Measurements from ENCODE around the gene MEX3D.

MEX3D gene

GRCh38 chr19:1558552-1558951, 9.6 kb downstream of the MEX3D start:
- H3K36me3 ChIP-seq (ENCODE audit: insufficient read depth, low read length), result no peaks in the 10 kb centered on the region

GRCh38 chr19:1556390-1557070, 11.6 kb downstream of the MEX3D start:
- TF ChIP-seq EZH2phosphoT487 (IDR thresholded peaks at IDR 0.05; ENCODE audit: borderline replicate concordance) (no peak), CTCF (conservative IDR thresholded peaks at IDR 0.05; ENCODE audit: low read length) (no peak)
- Histone ChIP-seq H2AFZ (ENCODE audit: low read length) (no peak overlapping the region), H3K4me1 (ENCODE audit: insufficient read depth, low read length, poor library complexity, severe bottlenecking) (no peaks in the 10 kb centered on the region), H3K9ac (ENCODE audit: low read depth, low read length, poor library complexity, severe bottlenecking) (no peak overlapping the region), H3F3A (ENCODE audit: low read depth) (no peaks in the 10 kb centered on the region), H3K9me2 (replicated peaks; ENCODE audit: low read depth, low read length) (no peaks in the 10 kb centered on the region), H4K20me1 (ENCODE audit: insufficient read depth, low read length, poor library complexity, severe bottlenecking) (peaks cover 5% of the 10 kb centered on the region), H3K79me2 (ENCODE audit: insufficient read depth, low read length) (peaks cover 4% of the 10 kb centered on the region; the same call in 1 of the 2 replicates), H3K4me2 (ENCODE audit: low read depth, low read length, poor library complexity, severe bottlenecking) (no peak overlapping the region), H3K27me3 (ENCODE audit: insufficient read depth, low read length, poor library complexity, severe bottlenecking) (no peaks in the 10 kb centered on the region), H3K36me3 (ENCODE audit: insufficient read depth, low read length) (no peaks in the 10 kb centered on the region), H3K4me3 (ENCODE audit: low read length, poor library complexity, severe bottlenecking) (no peak overlapping the region), H3K9me3 (ENCODE audit: insufficient read depth, low read depth, low read length) (no peaks in the 10 kb centered on the region)

More at GRCh38 chr19:1558552-1558951, 9.6 kb downstream of the MEX3D start:
- Histone ChIP-seq H2AFZ (ENCODE audit: low read length) (no peak overlapping the region), H3K9ac (ENCODE audit: low read depth, low read length, poor library complexity, severe bottlenecking) (no peak overlapping the region), H3K9me3 (ENCODE audit: insufficient read depth, low read depth, low read length) (no peaks in the 10 kb centered on the region), H3K4me3 (ENCODE audit: low read length, poor library complexity, severe bottlenecking) (no peak overlapping the region), H3K79me2 (ENCODE audit: insufficient read depth, low read length) (peaks cover 8% of the 10 kb centered on the region; the same call in 1 of the 2 replicates), H3K27me3 (ENCODE audit: insufficient read depth, low read length, poor library complexity, severe bottlenecking) (no peaks in the 10 kb centered on the region), H3K4me2 (ENCODE audit: low read depth, low read length, poor library complexity, severe bottlenecking) (no peak overlapping the region), H3K4me1 (ENCODE audit: insufficient read depth, low read length, poor library complexity, severe bottlenecking) (no peaks in the 10 kb centered on the region), H4K20me1 (ENCODE audit: insufficient read depth, low read length, poor library complexity, severe bottlenecking) (peaks cover 5% of the 10 kb centered on the region), H3K9me2 (replicated peaks; ENCODE audit: low read depth, low read length) (no peaks in the 10 kb centered on the region), H3F3A (ENCODE audit: low read depth) (no peaks in the 10 kb centered on the region)
- TF ChIP-seq CTCF (conservative IDR thresholded peaks at IDR 0.05; ENCODE audit: low read length) (no peak), EZH2phosphoT487 (IDR thresholded peaks at IDR 0.05; ENCODE audit: borderline replicate concordance) (no peak)

- no peak for TF ChIP-seq CTCF (conservative IDR thresholded peaks at IDR 0.05; ENCODE audit: low read length)
- no peak for TF ChIP-seq EZH2phosphoT487 (IDR thresholded peaks at IDR 0.05; ENCODE audit: borderline replicate concordance)
- Histone ChIP-seq H3K4me1 (ENCODE audit: insufficient read depth, low read length, poor library complexity, severe bottlenecking) (no peaks in the 10 kb centered on the region), H2AFZ (ENCODE audit: low read length) (no peak overlapping the region), H3K9ac (ENCODE audit: low read depth, low read length, poor library complexity, severe bottlenecking) (no peak overlapping the region), H3K27me3 (ENCODE audit: insufficient read depth, low read length, poor library complexity, severe bottlenecking) (no peaks in the 10 kb centered on the region), H3K79me2 (ENCODE audit: insufficient read depth, low read length) (no peaks in the 10 kb centered on the region; the same call in 1 of the 2 replicates), H3K4me3 (ENCODE audit: low read length, poor library complexity, severe bottlenecking) (no peak overlapping the region), H3F3A (ENCODE audit: low read depth) (no peaks in the 10 kb centered on the region), H4K20me1 (ENCODE audit: insufficient read depth, low read length, poor library complexity, severe bottlenecking) (peaks cover 5% of the 10 kb centered on the region), H3K4me2 (ENCODE audit: low read depth, low read length, poor library complexity, severe bottlenecking) (no peak overlapping the region), H3K9me3 (ENCODE audit: insufficient read depth, low read depth, low read length) (no peaks in the 10 kb centered on the region), H3K36me3 (ENCODE audit: insufficient read depth, low read length) (no peaks in the 10 kb centered on the region), H3K9me2 (replicated peaks; ENCODE audit: low read depth, low read length) (no peaks in the 10 kb centered on the region)
Observed at GRCh38 chr19:1555487-1556389, 12.4 kb downstream of the MEX3D start.

All from Loucy (cell line).